ENCODE data around the gene SH2D4B.

SH2D4B gene

GRCh38 chr10:80685355-80685754 lies 147.7 kb downstream of the SH2D4B start:
- POLR2A ChIA-PET (ENCODE audit: low non-redundant PET), result no interaction called here
- no peak for DNase-seq (ENCODE audit: low spot score)
- CTCF ChIA-PET, result no interaction called here
- H3K27ac ChIP-seq, result no peak overlapping the region
- no peak for TF ChIP-seq CTCF (conservative IDR thresholded peaks at IDR 0.05; ENCODE audit: low read depth)

- no peak overlapping the region for H3K27ac ChIP-seq
- no peak for DNase-seq (ENCODE audit: low spot score)
- no peak for TF ChIP-seq CTCF (conservative IDR thresholded peaks at IDR 0.05; ENCODE audit: low read depth)
- CTCF ChIA-PET, result interaction anchor here (0.7 kb wide), 1 partner anchor 463 kb away, joined by 3 read pairs; no protein-coding TSS in a partner anchor
- POLR2A ChIA-PET (ENCODE audit: low non-redundant PET), result no interaction called here
Measured at GRCh38 chr10:80686734-80687475, 149.2 kb downstream of the SH2D4B start.

- TF ChIP-seq CTCF (conservative IDR thresholded peaks at IDR 0.05; ENCODE audit: low read depth), result no peak
- no peak overlapping the region for H3K27ac ChIP-seq
- ChIA-PET POLR2A (ENCODE audit: low non-redundant PET) (no interaction called here), CTCF (interaction anchor here (0.7 kb wide), 1 partner anchor 462 kb away, joined by 3 read pairs; no protein-coding TSS in a partner anchor)
- no peak for DNase-seq (ENCODE audit: low spot score)
Measured at GRCh38 chr10:80687476-80687789, 149.7 kb downstream of the SH2D4B start.

GRCh38 chr10:80690434-80690833 lies 152.7 kb downstream of the SH2D4B start:
- H3K27ac ChIP-seq, result no peak overlapping the region
- ChIA-PET CTCF (no interaction called here), POLR2A (ENCODE audit: low non-redundant PET) (no interaction called here)
- DNase-seq (ENCODE audit: low spot score), result no peak
- TF ChIP-seq CTCF (conservative IDR thresholded peaks at IDR 0.05; ENCODE audit: low read depth), result no peak

- no peak for TF ChIP-seq CTCF (conservative IDR thresholded peaks at IDR 0.05; ENCODE audit: low read depth)
- no peak overlapping the region for H3K27ac ChIP-seq
- ChIA-PET POLR2A (ENCODE audit: low non-redundant PET) (no interaction called here), CTCF (interaction anchor here (0.6 kb wide), 1 partner anchor 1227 kb away, joined by 3 read pairs; no protein-coding TSS in a partner anchor)
- DNase-seq (ENCODE audit: low spot score), result no peak
Measured at GRCh38 chr10:80691441-80691840, 153.7 kb downstream of the SH2D4B start.

GRCh38 chr10:80693565-80693964 lies 155.9 kb downstream of the SH2D4B start:
- no peak for TF ChIP-seq CTCF (conservative IDR thresholded peaks at IDR 0.05; ENCODE audit: low read depth)
- H3K27ac ChIP-seq, result no peak overlapping the region
- DNase-seq (ENCODE audit: low spot score), result no peak
- ChIA-PET CTCF (interaction anchor here (0.6 kb wide), 1 partner anchor 249 kb away, joined by 3 read pairs; no protein-coding TSS in a partner anchor), POLR2A (ENCODE audit: low non-redundant PET) (no interaction called here)
